GM12878 (cell line): ENCODE results near the gene TEX44. TPM values are rescaled to one million over a fixed set of nuclear protein-coding genes. Genes with fewer than 3 reads are reported as not detected.

Experiments
- BCL11A ChIP-seq: IDR thresholded peaks from 2 replicates; pipeline ENCODE4 v1.6.1; 2011; ENCODE audit warnings: low read depth, low read length
- BCLAF1 ChIP-seq: fragments of 450-650 bp; IDR thresholded peaks from 2 replicates; pipeline ENCODE4 v1.6.1; 2017; ENCODE audit warnings: antibody characterized with exemption, mild to moderate bottlenecking, moderate library complexity
- EGR1 ChIP-seq, 2 experiments: IDR thresholded peaks; 1 replicate in 1 of 2; 2 replicates in 1 of 2; pipeline ENCODE4 v1.6.1; 2011 to 2012; ENCODE audit warnings: low read depth in 2 of 2, low read length in 2 of 2, borderline replicate concordance in 1 of 2, mild to moderate bottlenecking in 1 of 2, moderate library complexity in 1 of 2
- EZH2 ChIP-seq: IDR thresholded peaks from 2 replicates; pipeline ENCODE4 v1.6.1; 2012; ENCODE audit warnings: low read depth, mild to moderate bottlenecking, control low read depth, inconsistent platforms, low read length, borderline replicate concordance; ENCODE audit not compliant: control insufficient read depth
- IRF3 ChIP-seq: fragments of 450-650 bp; IDR thresholded peaks from 2 replicates; pipeline ENCODE4 v1.6.1; 2014; ENCODE audit warnings: mild to moderate bottlenecking
- IRF5 ChIP-seq: fragments of 450-650 bp; IDR thresholded peaks from 2 replicates; pipeline ENCODE4 v1.6.1; 2017; ENCODE audit warnings: borderline replicate concordance
- KDM1A ChIP-seq: fragments of 200-600 bp; sonication (generic); IDR thresholded peaks from 2 replicates; pipeline ENCODE4 v1.6.1; 2016; ENCODE audit warnings: borderline replicate concordance
- NFXL1 ChIP-seq: fragments of 450-650 bp; IDR thresholded peaks from 2 replicates; pipeline ENCODE4 v1.6.1; 2017; ENCODE audit warnings: antibody characterized with exemption, mild to moderate bottlenecking, borderline replicate concordance
- NFYB ChIP-seq: IDR thresholded peaks from 2 replicates; pipeline ENCODE4 v1.6.1; 2011; ENCODE audit warnings: low read depth, mild to moderate bottlenecking, low read length, improper control_type of control experiment, moderate library complexity; ENCODE audit not compliant: insufficient read depth
- NKRF ChIP-seq: fragments of 450-650 bp; conservative IDR thresholded peaks from 2 replicates; pipeline ENCODE4 v1.6.1; 2017; ENCODE audit warnings: mild to moderate bottlenecking, moderate library complexity
- PBX3 ChIP-seq: IDR thresholded peaks from 2 replicates; pipeline ENCODE4 v1.6.1; 2011; ENCODE audit warnings: mild to moderate bottlenecking, low read depth, low read length, moderate library complexity; ENCODE audit not compliant: insufficient replicate concordance
- PKNOX1 ChIP-seq: fragments of 450-650 bp; IDR thresholded peaks from 2 replicates; pipeline ENCODE4 v1.6.1; 2016; ENCODE audit warnings: mild to moderate bottlenecking
- RCOR1 ChIP-seq: conservative IDR thresholded peaks from 2 replicates; pipeline ENCODE4 v1.6.1; 2012; ENCODE audit warnings: low read depth, low read length, improper control_type of control experiment
- RUNX3 ChIP-seq: IDR thresholded peaks from 2 replicates; pipeline ENCODE4 v1.6.1; 2012; ENCODE audit warnings: low read length, inconsistent platforms
- SMAD1 ChIP-seq: fragments of 450-650 bp; IDR thresholded peaks from 2 replicates; pipeline ENCODE4 v1.6.1; 2018; ENCODE audit warnings: mild to moderate bottlenecking, low read depth; ENCODE audit not compliant: partially characterized antibody
- USF1 ChIP-seq: IDR thresholded peaks from 2 replicates; pipeline ENCODE4 v1.6.1; 2011; ENCODE audit warnings: borderline replicate concordance, low read depth, mild to moderate bottlenecking, moderate library complexity, mixed read lengths, low read length; ENCODE audit not compliant: insufficient read depth; ENCODE audit errors: extremely low read length
- polyA plus RNA-seq, 11 experiments: library from polyadenylated mRNA; depleted of rRNA in 4 of 11; unstranded in 6 of 11; stranded (reverse) in 5 of 11; fragments of >200 nt; fragmentation: Nextera tagmentation in 4 of 11; fragmentation: Illumina TruSeq in 1 of 11; extraction: Ambion mirVana in 4 of 11; extraction: Trizol in 1 of 11; gene quantifications; 1 replicate in 1 of 11; 2 replicates in 10 of 11; pipeline versions ENCODE4 v1.2.1 to v1.2.3, GENCODE V29; 2011 to 2016; ENCODE audit warnings: inconsistent platforms in 2 of 11, missing spikeins in 2 of 11, low read depth in 1 of 11
- total RNA-seq, 4 experiments: library from RNA; depleted of rRNA in 3 of 4; stranded (reverse); fragments of >200 nt in 3 of 4; fragmentation: Illumina TruSeq in 1 of 4; extraction: Trizol in 1 of 4; gene quantifications; 2 replicates each; pipeline versions ENCODE4 v1.2.1 to v1.2.3, GENCODE V29; 2013 to 2021

The TEX44 gene
- total and polyA plus RNA-seq, 10 of the 15 experiments (the other 5 are each of a cell fraction or from before 2014, with no cell fraction given) = not detected

GRCh38 chr2:231613663-231614558 is 21.2 kb downstream of the TEX44 start (continued):
- 0 out of 2 replicates have a peak, but pooled peaks have one; percentile 25 for TF ChIP-seq BCL11A
- TF ChIP-seq IRF3 = no peak
- TF ChIP-seq EGR1 (IDR thresholded peaks at IDR 0.05; ENCODE audit: borderline replicate concordance in 1 of 2, low read depth in 2 of 2, low read length in 2 of 2) = peak in 1 of 2 experiments; percentile 82; a peak in 2 of 3 replicates
- TF ChIP-seq EZH2 = no peak
- no peak for TF ChIP-seq KDM1A
- no peak; the same call in 1 of the 2 replicates for TF ChIP-seq RCOR1
- TF ChIP-seq NFXL1 = no peak
- 0 out of 2 replicates have a peak, but pooled peaks have one; percentile 36 for TF ChIP-seq RUNX3
- TF ChIP-seq SMAD1 = no peak
- TF ChIP-seq PBX3 = peak; percentile 35
- TF ChIP-seq NFYB = no peak
- TF ChIP-seq USF1 = peak; percentile 69
- peak; percentile 64; the same call in 1 of the 2 replicates for TF ChIP-seq NKRF
- TF ChIP-seq BCLAF1 = peak; percentile 10; the same call in 1 of the 2 replicates
- TF ChIP-seq PKNOX1 = no peak
- no peak for TF ChIP-seq IRF5
